A673 (cell line): ENCODE measurements around the gene GTF3C1.

Source experiments
- CTCF ChIP-seq: fragments of 300-800, 200-600 bp; sonication (generic); conservative IDR thresholded peaks from 2 replicates; pipeline ENCODE4 v1.5.1; 2017; ENCODE audit warnings: low read depth, mild to moderate bottlenecking, antibody characterized with exemption, low read length, moderate library complexity, mixed read lengths
- EZH2 ChIP-seq: fragments of 200-600 bp; sonication (generic); IDR thresholded peaks from 2 replicates; pipeline ENCODE4 v1.6.1; 2017; ENCODE audit warnings: borderline replicate concordance, low read depth, mild to moderate bottlenecking, mixed read lengths, antibody characterized with exemption, low read length; ENCODE audit not compliant: poor library complexity, severe bottlenecking

GRCh38 chr16:27474041-27474440 lies 75.7 kb downstream of the GTF3C1 start:
- no peak for TF ChIP-seq EZH2
- no peak for TF ChIP-seq CTCF
